IMR-90 (cell line): ENCODE measurements around the gene CYP2E1. TPM values are rescaled to one million over a fixed set of nuclear protein-coding genes. Genes with fewer than 3 reads are reported as not detected.

Experiments used
- ATAC-seq: fragments of 200-7000 bp; cut with Tn5 transposase; 2 replicates; pipeline ENCODE4 v1.9.1; 2020; ENCODE audit warnings: low read depth, mild to moderate bottlenecking, moderate library complexity
- BruUV-seq: library from RNA; stranded (reverse); fragments of 400-500 nt; replicated peaks from 2 replicates; lab custom pipeline; 2021; lab: Mats Ljungman, UMichigan
- CTCF ChIA-PET: fragments of 300-600 bp; formaldehyde crosslinking; extraction: SDS; loops from one replicate; lab custom pipeline; 2021; ENCODE audit warnings: antibody characterized with exemption; lab: Yijun Ruan, JAX
- POLR2A ChIA-PET: fragments of 300-600 bp; sonication (Branson Sonifier 250); formaldehyde crosslinking; loops from one replicate; lab custom pipeline; 2022; ENCODE audit warnings: antibody characterized with exemption; ENCODE audit not compliant: unreplicated experiment; lab: Charles Lee
- DNase-seq: peaks from one replicate; pipeline ENCODE4 v3.0.0; 2013
- H2AFZ ChIP-seq: replicated peaks from 2 replicates; pipeline ENCODE3; 2013; ENCODE audit warnings: low read length, mild to moderate bottlenecking; ENCODE audit not compliant: poor library complexity
- H2AK5ac ChIP-seq: 2 replicates; pipeline ENCODE4 v1.6.1; 2013; ENCODE audit warnings: low read depth, low read length, inconsistent platforms
- H2AK9ac ChIP-seq: replicated peaks from 2 replicates; pipeline ENCODE3; 2013; ENCODE audit warnings: mild to moderate bottlenecking, low read depth, low read length, moderate library complexity; ENCODE audit not compliant: poor library complexity
- H2BK120ac ChIP-seq: 2 replicates; pipeline ENCODE4 v1.6.1; 2013; ENCODE audit warnings: low read depth, low read length, inconsistent platforms
- H2BK15ac ChIP-seq: 3 replicates; pipeline ENCODE4 v1.6.1; 2013; ENCODE audit warnings: low read depth, low read length, inconsistent platforms
- H2BK20ac ChIP-seq: 2 replicates; pipeline ENCODE4 v1.6.1; 2013; ENCODE audit warnings: low read depth, mild to moderate bottlenecking, inconsistent platforms, low read length, moderate library complexity
- H2BK5ac ChIP-seq: 2 replicates; pipeline ENCODE4 v1.6.1; 2013; ENCODE audit warnings: mild to moderate bottlenecking, low read depth, low read length, inconsistent platforms; ENCODE audit not compliant: poor library complexity, severe bottlenecking
- H3K14ac ChIP-seq: replicated peaks from 2 replicates; pipeline ENCODE4 v1.6.1; 2013; ENCODE audit warnings: low read depth, low read length, inconsistent platforms
- H3K18ac ChIP-seq: 2 replicates; pipeline ENCODE4 v1.6.1; 2013; ENCODE audit warnings: low read depth, low read length, control low read depth
- H3K23ac ChIP-seq: 2 replicates; pipeline ENCODE4 v1.6.1; 2013; ENCODE audit warnings: low read depth, low read length, inconsistent platforms
- H3K27ac ChIP-seq: 2 replicates; pipeline ENCODE4 v1.5.1; 2013; ENCODE audit warnings: mild to moderate bottlenecking, control low read depth, low read length; ENCODE audit not compliant: insufficient read depth
- H3K27me3 ChIP-seq: 2 replicates; pipeline ENCODE4 v1.6.1; 2013; ENCODE audit warnings: low read length; ENCODE audit not compliant: control insufficient read depth, insufficient read depth
- H3K36me3 ChIP-seq: 2 replicates; pipeline ENCODE4 v1.6.1; 2013; ENCODE audit warnings: low read length, mixed read lengths; ENCODE audit not compliant: control insufficient read depth, insufficient read depth
- H3K4ac ChIP-seq: 2 replicates; pipeline ENCODE4 v1.6.1; 2013; ENCODE audit warnings: low read depth, low read length, inconsistent platforms
- H3K4me1 ChIP-seq: 2 replicates; pipeline ENCODE4 v1.6.1; 2013; ENCODE audit warnings: low read length, mixed read lengths; ENCODE audit not compliant: control insufficient read depth, insufficient read depth
- H3K4me2 ChIP-seq: 2 replicates; pipeline ENCODE4 v1.6.1; 2013; ENCODE audit warnings: low read depth, mild to moderate bottlenecking, control low read depth, low read length, moderate library complexity
- H3K4me3 ChIP-seq: 2 replicates; pipeline ENCODE4 v1.5.1; 2013; ENCODE audit warnings: low read depth, mild to moderate bottlenecking, control low read depth, low read length, moderate library complexity; ENCODE audit not compliant: insufficient read depth
- H3K56ac ChIP-seq: 2 replicates; pipeline ENCODE4 v1.6.1; 2013; ENCODE audit warnings: low read length, inconsistent platforms; ENCODE audit not compliant: insufficient read depth; ENCODE audit errors: extremely low read depth
- H3K79me1 ChIP-seq, 2 experiments: 2 replicates each; pipeline ENCODE4 v1.6.1; 2013; ENCODE audit warnings: low read length in 2 of 2, inconsistent platforms in 1 of 2, low read depth in 1 of 2
- H3K9ac ChIP-seq: 2 replicates; pipeline ENCODE4 v1.6.1; 2013; ENCODE audit warnings: low read depth, low read length, control low read depth
- H3K9me1 ChIP-seq: 2 replicates; pipeline ENCODE4 v1.6.1; 2013; ENCODE audit warnings: low read length, inconsistent platforms; ENCODE audit not compliant: insufficient read depth
- H3K9me3 ChIP-seq: 2 replicates; pipeline ENCODE4 v1.6.1; 2013; ENCODE audit warnings: low read length; ENCODE audit not compliant: control insufficient read depth, insufficient read depth
- H4K20me1 ChIP-seq: 2 replicates; pipeline ENCODE4 v1.6.1; 2013; ENCODE audit warnings: low read length, inconsistent platforms; ENCODE audit not compliant: insufficient read depth
- H4K5ac ChIP-seq: 2 replicates; pipeline ENCODE4 v1.6.1; 2013; ENCODE audit warnings: mild to moderate bottlenecking, low read depth, low read length, control low read depth
- H4K8ac ChIP-seq, 2 experiments: 2 replicates each; pipeline ENCODE4 v1.6.1; 2013; ENCODE audit warnings: low read depth in 2 of 2, low read length in 2 of 2, control low read depth in 1 of 2, inconsistent platforms in 1 of 2
- H4K91ac ChIP-seq: 2 replicates; pipeline ENCODE4 v1.6.1; 2013; ENCODE audit warnings: low read depth, low read length, inconsistent platforms; ENCODE audit not compliant: insufficient read depth
- CHD1 ChIP-seq: IDR thresholded peaks from 2 replicates; pipeline ENCODE4 v1.6.1; 2012; ENCODE audit warnings: low read depth, low read length, improper control_type of control experiment
- MAFK ChIP-seq: IDR thresholded peaks from 2 replicates; pipeline ENCODE4 v1.6.1; 2012; ENCODE audit warnings: low read depth, low read length, improper control_type of control experiment
- NFE2L2 ChIP-seq: fragments of 150-350 bp; IDR thresholded peaks from 2 replicates; pipeline ENCODE4 v1.6.1; 2016; ENCODE audit warnings: low read depth, mild to moderate bottlenecking, low read length
- POLR2A ChIP-seq: IDR thresholded peaks from 2 replicates; pipeline ENCODE4 v1.6.1; 2012; ENCODE audit warnings: mild to moderate bottlenecking, low read depth, low read length
- RFX5 ChIP-seq: IDR thresholded peaks from 2 replicates; pipeline ENCODE4 v1.8.0; 2012; ENCODE audit warnings: low read depth, mild to moderate bottlenecking, low read length, moderate library complexity
- SMC3 ChIP-seq: fragments of 150-350 bp; IDR thresholded peaks from 2 replicates; pipeline ENCODE4 v1.6.1; 2016; ENCODE audit warnings: low read depth, mild to moderate bottlenecking, antibody characterized with exemption, low read length, moderate library complexity
- dilution Hi-C: fragments of 300-500 bp; cut with HindIII; formaldehyde crosslinking; loops from one replicate; pipeline ENCODE4 v1.14.3; 2018; ENCODE audit warnings: low sequenced_read_pairs; ENCODE audit not compliant: unreplicated experiment
- in situ Hi-C: fragments of 300-500 bp; cut with MboI; formaldehyde crosslinking; loops from 3 replicates; pipeline ENCODE4 v1.14.3; 2019; ENCODE audit warnings: low sequenced_read_pairs, inconsistent platforms, mixed read lengths
- intact Hi-C: fragments of 100-400 bp; cut with micrococcal nuclease; formaldehyde crosslinking; loops from 2 replicates; pipeline ENCODE4 v1.10.0; 2022
- polyA plus RNA-seq, 3 experiments: library from polyadenylated mRNA; depleted of rRNA; stranded (reverse); fragments of >200 nt; gene quantifications; 2 replicates each; pipeline ENCODE4 v1.2.3, GENCODE V29; 2012; ENCODE audit warnings: low replicate concordance in 1 of 3
- total RNA-seq: library from RNA; depleted of rRNA; stranded (reverse); fragments of >200 nt; gene quantifications from 2 replicates; pipeline ENCODE4 v1.2.3, GENCODE V29; 2012
- TF ChIP-seq, protein P1 (sequence below): fragments of 150-350 bp; IDR thresholded peaks from 2 replicates; pipeline ENCODE4 v1.6.1; 2016; ENCODE audit warnings: low read depth, mild to moderate bottlenecking, low read length, moderate library complexity, borderline replicate concordance
- TF ChIP-seq, protein P2 (sequence below): conservative IDR thresholded peaks from 2 replicates; pipeline ENCODE4 v1.5.1; 2012; ENCODE audit warnings: mild to moderate bottlenecking, low read depth, low read length, improper control_type of control experiment

CYP2E1 gene
- total and polyA plus RNA-seq, 2 of the 4 experiments (the other 2 are of a cell fraction) = 0.36 to 1.7 TPM

DNA sequence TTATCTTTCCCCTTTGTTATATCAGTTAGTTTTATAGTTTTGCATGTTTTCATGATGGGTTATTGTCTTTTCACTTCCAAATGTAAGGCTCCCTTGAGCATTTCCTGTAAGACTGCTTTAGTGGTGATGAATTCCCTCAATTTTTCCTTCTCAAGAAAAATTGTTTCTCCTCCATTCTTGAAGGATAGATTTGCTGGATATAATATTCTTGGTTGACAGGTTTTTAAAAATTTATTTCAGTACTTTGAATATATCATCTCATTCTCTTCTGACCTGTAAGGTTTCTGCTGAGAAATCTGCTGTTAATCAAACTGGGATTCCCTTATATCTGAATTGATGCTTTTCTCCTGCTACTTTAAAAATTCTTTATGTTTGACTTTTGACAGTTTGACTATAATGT is 40.1 kb upstream of the CYP2E1 start:
- Histone ChIP-seq H3K18ac (no peak overlapping the region), H3K4ac (no peak overlapping the region), H4K5ac (no peak overlapping the region), H3K27ac (no peak overlapping the region), H2AK5ac (no peak overlapping the region), H4K91ac (no peak overlapping the region), H3K9me1 (no peaks in the 10 kb centered on the region), H3K9ac (no peak overlapping the region), H3K9me3 (0 out of 2 replicates have a peak, but pooled peaks cover 3% of the 10 kb centered on the region), H3K4me2 (no peak overlapping the region), H2BK5ac (no peak overlapping the region), H3K79me1 (no peaks in the 10 kb centered on the region), H3K36me3 (no peaks in the 10 kb centered on the region), H3K27me3 (no peaks in the 10 kb centered on the region), H3K56ac (no peak overlapping the region), H2BK120ac (no peak overlapping the region), H2AK9ac (no peak overlapping the region), H3K23ac (no peak overlapping the region), H2BK15ac (no peak overlapping the region), H2AFZ (no peak overlapping the region), H3K4me1 (no peaks in the 10 kb centered on the region), H2BK20ac (no peak overlapping the region), H4K20me1 (no peaks in the 10 kb centered on the region), H3K14ac (no peak overlapping the region), H3K4me3 (no peak overlapping the region), H4K8ac (no peak overlapping the region)
- no TSS peak for BruUV-seq
- no peak for ATAC-seq
- dilution Hi-C loops (no loop called here), in situ Hi-C loops (no loop called here), intact Hi-C loops (no loop called here)
- ChIA-PET CTCF (no interaction called here), POLR2A (no interaction called here)
- no peak for DNase-seq
- TF ChIP-seq SMC3 = no peak
- TF ChIP-seq NFE2L2 = no peak
- no peak for TF ChIP-seq MAFK
- TF ChIP-seq, protein P1, sequence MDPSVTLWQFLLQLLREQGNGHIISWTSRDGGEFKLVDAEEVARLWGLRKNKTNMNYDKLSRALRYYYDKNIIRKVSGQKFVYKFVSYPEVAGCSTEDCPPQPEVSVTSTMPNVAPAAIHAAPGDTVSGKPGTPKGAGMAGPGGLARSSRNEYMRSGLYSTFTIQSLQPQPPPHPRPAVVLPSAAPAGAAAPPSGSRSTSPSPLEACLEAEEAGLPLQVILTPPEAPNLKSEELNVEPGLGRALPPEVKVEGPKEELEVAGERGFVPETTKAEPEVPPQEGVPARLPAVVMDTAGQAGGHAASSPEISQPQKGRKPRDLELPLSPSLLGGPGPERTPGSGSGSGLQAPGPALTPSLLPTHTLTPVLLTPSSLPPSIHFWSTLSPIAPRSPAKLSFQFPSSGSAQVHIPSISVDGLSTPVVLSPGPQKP = no peak
- TF ChIP-seq CHD1 = no peak
- no peak for TF ChIP-seq RFX5
- no peak for TF ChIP-seq POLR2A
- TF ChIP-seq, protein P2, sequence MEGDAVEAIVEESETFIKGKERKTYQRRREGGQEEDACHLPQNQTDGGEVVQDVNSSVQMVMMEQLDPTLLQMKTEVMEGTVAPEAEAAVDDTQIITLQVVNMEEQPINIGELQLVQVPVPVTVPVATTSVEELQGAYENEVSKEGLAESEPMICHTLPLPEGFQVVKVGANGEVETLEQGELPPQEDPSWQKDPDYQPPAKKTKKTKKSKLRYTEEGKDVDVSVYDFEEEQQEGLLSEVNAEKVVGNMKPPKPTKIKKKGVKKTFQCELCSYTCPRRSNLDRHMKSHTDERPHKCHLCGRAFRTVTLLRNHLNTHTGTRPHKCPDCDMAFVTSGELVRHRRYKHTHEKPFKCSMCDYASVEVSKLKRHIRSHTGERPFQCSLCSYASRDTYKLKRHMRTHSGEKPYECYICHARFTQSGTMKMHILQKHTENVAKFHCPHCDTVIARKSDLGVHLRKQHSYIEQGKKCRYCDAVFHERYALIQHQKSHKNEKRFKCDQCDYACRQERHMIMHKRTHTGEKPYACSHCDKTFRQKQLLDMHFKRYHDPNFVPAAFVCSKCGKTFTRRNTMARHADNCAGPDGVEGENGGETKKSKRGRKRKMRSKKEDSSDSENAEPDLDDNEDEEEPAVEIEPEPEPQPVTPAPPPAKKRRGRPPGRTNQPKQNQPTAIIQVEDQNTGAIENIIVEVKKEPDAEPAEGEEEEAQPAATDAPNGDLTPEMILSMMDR = no peak
